Measurements from ENCODE around the gene KCNJ6.

KCNJ6 gene

GRCh38 chr21:37606549-37606948, 309.7 kb downstream of the KCNJ6 start:
- Histone ChIP-seq H4K20me1 (ENCODE audit: insufficient read depth, low read length) (no peaks in the 10 kb centered on the region), H3K79me2 (ENCODE audit: low read length) (no peaks in the 10 kb centered on the region), H3K4me2 (ENCODE audit: low read length) (no peak overlapping the region), H3K27me3 (ENCODE audit: low read depth, low read length) (0 out of 2 replicates have a peak, but pooled peaks cover 8% of the 10 kb centered on the region), H3K4me3 (ENCODE audit: low read length) (no peak overlapping the region), H2AFZ (ENCODE audit: low read depth, low read length) (no peak overlapping the region), H3K9ac (ENCODE audit: low read length) (no peak overlapping the region), H3K4me1 (ENCODE audit: low read length) (no peaks in the 10 kb centered on the region), H3K9me3 (ENCODE audit: insufficient read depth, low read length) (no peaks in the 10 kb centered on the region), H3K36me3 (replicated peaks; ENCODE audit: low read depth, low read length) (no peaks in the 10 kb centered on the region), H3K27ac (ENCODE audit: low read length) (no peak overlapping the region)
- TF ChIP-seq, protein P1, sequence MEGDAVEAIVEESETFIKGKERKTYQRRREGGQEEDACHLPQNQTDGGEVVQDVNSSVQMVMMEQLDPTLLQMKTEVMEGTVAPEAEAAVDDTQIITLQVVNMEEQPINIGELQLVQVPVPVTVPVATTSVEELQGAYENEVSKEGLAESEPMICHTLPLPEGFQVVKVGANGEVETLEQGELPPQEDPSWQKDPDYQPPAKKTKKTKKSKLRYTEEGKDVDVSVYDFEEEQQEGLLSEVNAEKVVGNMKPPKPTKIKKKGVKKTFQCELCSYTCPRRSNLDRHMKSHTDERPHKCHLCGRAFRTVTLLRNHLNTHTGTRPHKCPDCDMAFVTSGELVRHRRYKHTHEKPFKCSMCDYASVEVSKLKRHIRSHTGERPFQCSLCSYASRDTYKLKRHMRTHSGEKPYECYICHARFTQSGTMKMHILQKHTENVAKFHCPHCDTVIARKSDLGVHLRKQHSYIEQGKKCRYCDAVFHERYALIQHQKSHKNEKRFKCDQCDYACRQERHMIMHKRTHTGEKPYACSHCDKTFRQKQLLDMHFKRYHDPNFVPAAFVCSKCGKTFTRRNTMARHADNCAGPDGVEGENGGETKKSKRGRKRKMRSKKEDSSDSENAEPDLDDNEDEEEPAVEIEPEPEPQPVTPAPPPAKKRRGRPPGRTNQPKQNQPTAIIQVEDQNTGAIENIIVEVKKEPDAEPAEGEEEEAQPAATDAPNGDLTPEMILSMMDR (IDR thresholded peaks at IDR 0.05; ENCODE audit: low read depth, low read length) = no peak
- TF ChIP-seq EZH2phosphoT487 (IDR thresholded peaks at IDR 0.05; ENCODE audit: low read depth) = no peak

DNA sequence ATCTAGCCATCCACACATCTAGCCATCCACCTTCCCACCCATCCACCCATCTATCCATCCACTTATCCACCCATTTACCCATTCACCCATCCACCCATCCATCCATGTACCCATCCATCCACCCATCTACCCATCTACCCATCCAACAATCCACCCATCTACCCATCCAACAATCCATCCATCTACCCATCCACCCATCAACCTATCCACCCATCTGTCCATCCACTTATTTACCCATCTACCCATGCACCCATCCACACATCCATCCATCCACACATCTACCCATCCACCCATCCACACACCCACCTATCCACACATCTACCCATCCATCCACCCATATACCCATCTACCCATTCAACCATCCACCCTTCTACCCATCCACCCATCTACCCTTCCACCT, 311.3 kb downstream of the KCNJ6 start:
- TF ChIP-seq EZH2phosphoT487 (IDR thresholded peaks at IDR 0.05; ENCODE audit: low read depth) = no peak
- TF ChIP-seq, protein P1 (IDR thresholded peaks at IDR 0.05; ENCODE audit: low read depth, low read length) = no peak
- Histone ChIP-seq H3K9ac (ENCODE audit: low read length) (no peak overlapping the region), H4K20me1 (ENCODE audit: insufficient read depth, low read length) (no peaks in the 10 kb centered on the region), H2AFZ (ENCODE audit: low read depth, low read length) (no peak overlapping the region), H3K27me3 (ENCODE audit: low read depth, low read length) (no peaks in the 10 kb centered on the region), H3K4me3 (ENCODE audit: low read length) (no peak overlapping the region), H3K4me2 (ENCODE audit: low read length) (no peak overlapping the region), H3K27ac (ENCODE audit: low read length) (no peak overlapping the region), H3K9me3 (ENCODE audit: insufficient read depth, low read length) (no peaks in the 10 kb centered on the region), H3K36me3 (replicated peaks; ENCODE audit: low read depth, low read length) (no peaks in the 10 kb centered on the region), H3K79me2 (ENCODE audit: low read length) (no peaks in the 10 kb centered on the region), H3K4me1 (ENCODE audit: low read length) (no peaks in the 10 kb centered on the region)

GRCh38 chr21:37603129-37603528, 313.1 kb downstream of the KCNJ6 start:
- no peak overlapping the region for H3K4me3 ChIP-seq (ENCODE audit: low read length)
- no peak overlapping the region for H3K4me2 ChIP-seq (ENCODE audit: low read length)
- H2AFZ ChIP-seq (ENCODE audit: low read depth, low read length) = no peak overlapping the region
- H3K27ac ChIP-seq (ENCODE audit: low read length) = no peak overlapping the region
- no peaks in the 10 kb centered on the region for H3K27me3 ChIP-seq (ENCODE audit: low read depth, low read length)
- H3K79me2 ChIP-seq (ENCODE audit: low read length) = no peaks in the 10 kb centered on the region
- H4K20me1 ChIP-seq (ENCODE audit: insufficient read depth, low read length) = no peaks in the 10 kb centered on the region
- no peaks in the 10 kb centered on the region for H3K36me3 ChIP-seq (replicated peaks; ENCODE audit: low read depth, low read length)
- H3K9me3 ChIP-seq (ENCODE audit: insufficient read depth, low read length) = no peaks in the 10 kb centered on the region
- H3K4me1 ChIP-seq (ENCODE audit: low read length) = no peaks in the 10 kb centered on the region
- no peak for TF ChIP-seq EZH2phosphoT487 (IDR thresholded peaks at IDR 0.05; ENCODE audit: low read depth)
- TF ChIP-seq, protein P1 (IDR thresholded peaks at IDR 0.05; ENCODE audit: low read depth, low read length) = no peak
- no peak overlapping the region for H3K9ac ChIP-seq (ENCODE audit: low read length)

DNA sequence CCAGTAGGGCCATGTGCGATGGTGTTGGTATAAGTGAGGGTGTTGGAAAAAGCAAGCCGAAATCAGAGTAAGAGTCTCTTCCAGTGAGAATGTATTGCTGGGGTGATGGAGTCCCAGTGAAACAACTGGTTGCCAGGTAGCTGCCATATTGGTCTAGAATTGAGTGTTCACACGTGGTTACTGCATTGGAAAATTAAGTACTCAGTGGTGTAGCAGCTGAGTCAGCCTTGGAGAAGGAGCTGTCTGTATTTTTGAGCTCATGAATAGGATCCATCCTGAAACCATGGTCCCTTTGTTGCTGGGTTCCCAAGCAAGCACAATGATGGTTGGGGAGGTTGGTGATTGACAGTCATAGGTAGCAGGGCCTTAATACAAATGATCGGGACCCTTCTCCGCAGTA, 314.3 kb downstream of the KCNJ6 start:
- no peaks in the 10 kb centered on the region for H3K4me1 ChIP-seq (ENCODE audit: low read length)
- no peaks in the 10 kb centered on the region for H3K79me2 ChIP-seq (ENCODE audit: low read length)
- TF ChIP-seq EZH2phosphoT487 (IDR thresholded peaks at IDR 0.05; ENCODE audit: low read depth) = no peak
- TF ChIP-seq, protein P1 (IDR thresholded peaks at IDR 0.05; ENCODE audit: low read depth, low read length) = no peak
- H2AFZ ChIP-seq (ENCODE audit: low read depth, low read length) = no peak overlapping the region
- H3K9ac ChIP-seq (ENCODE audit: low read length) = no peak overlapping the region
- no peaks in the 10 kb centered on the region for H3K36me3 ChIP-seq (replicated peaks; ENCODE audit: low read depth, low read length)
- no peaks in the 10 kb centered on the region for H4K20me1 ChIP-seq (ENCODE audit: insufficient read depth, low read length)
- H3K4me2 ChIP-seq (ENCODE audit: low read length) = no peak overlapping the region
- no peak overlapping the region for H3K27ac ChIP-seq (ENCODE audit: low read length)
- H3K9me3 ChIP-seq (ENCODE audit: insufficient read depth, low read length) = no peaks in the 10 kb centered on the region
- no peaks in the 10 kb centered on the region for H3K27me3 ChIP-seq (ENCODE audit: low read depth, low read length)
- H3K4me3 ChIP-seq (ENCODE audit: low read length) = no peak overlapping the region
